Upper lobe of left lung (tissue), 4 donors: ENCODE measurements around the gene RTEL1.

Experiments used
- CTCF ChIP-seq, 6 experiments: fragments of 450-650 bp in 4 of 6; fragments of 200-600 bp in 2 of 6; sonication (generic) in 2 of 6; IDR thresholded peaks; one replicate each; pipeline ENCODE4 v1.5.1; 2016 to 2019; ENCODE audit warnings: antibody characterized with exemption in 6 of 6
- EP300 ChIP-seq, 4 donors: sonication (generic); formaldehyde crosslinking; IDR thresholded peaks; one replicate each; pipeline ENCODE4 v1.5.1; 2017; ENCODE audit warnings: antibody characterized with exemption in 4 of 4, control low read depth in 2 of 4
- POLR2A ChIP-seq, 4 donors: fragments of 450-650 bp; IDR thresholded peaks; one replicate each; pipeline ENCODE4 v1.5.1; 2016 to 2017; ENCODE audit warnings: antibody characterized with exemption in 4 of 4, mild to moderate bottlenecking in 2 of 4
- POLR2AphosphoS5 ChIP-seq, 2 donors: sonication (generic); formaldehyde crosslinking; IDR thresholded peaks; one replicate each; pipeline ENCODE4 v1.5.1; 2017; ENCODE audit warnings: antibody characterized with exemption in 2 of 2

GRCh38 chr20:63692436-63693082 lies 34.4 kb downstream of the RTEL1 start:
- TF ChIP-seq POLR2A (IDR thresholded peaks at IDR 0.05): no peak
- TF ChIP-seq CTCF (IDR thresholded peaks at IDR 0.05): no peak
- no peak for TF ChIP-seq POLR2AphosphoS5 (IDR thresholded peaks at IDR 0.05)
- no peak for TF ChIP-seq EP300 (IDR thresholded peaks at IDR 0.05)
